HCT116 (cell line): ENCODE results near the gene SLC17A8. TPM values are rescaled to one million over a fixed set of nuclear protein-coding genes. Genes with fewer than 3 reads are reported as not detected.

Experiments
- ATAC-seq: fragments of 200-7000 bp; cut with Tn5 transposase; 2 replicates; pipeline ENCODE4 v1.9.1; 2020; ENCODE audit warnings: mild to moderate bottlenecking, moderate library complexity
- BruUV-seq: library from RNA; stranded (reverse); fragments of 400-500 nt; replicated peaks from 2 replicates; lab custom pipeline; 2021; lab: Mats Ljungman, UMichigan
- CTCF ChIA-PET: fragments of 300-600 bp; sonication (Branson Sonifier 250); formaldehyde crosslinking; loops from one replicate; lab custom pipeline; 2021; ENCODE audit warnings: antibody characterized with exemption; lab: Charles Lee
- POLR2A ChIA-PET: fragments of 300-600, 350-600 bp; sonication (Branson Sonifier 250); formaldehyde crosslinking; loops from one replicate; lab custom pipeline; 2021; ENCODE audit warnings: antibody characterized with exemption; lab: Charles Lee
- RAD21 ChIA-PET, 2 experiments: fragments of 300-600 bp; sonication (Branson Sonifier 250); formaldehyde crosslinking; loops; one replicate each; lab custom pipeline; 2023; ENCODE audit warnings: low total read pairs in 2 of 2; ENCODE audit not compliant: uncharacterized antibody in 2 of 2, unreplicated experiment in 2 of 2, low non-redundant PET in 1 of 2; lab: Charles Lee
- DNase-seq: peaks from one replicate; pipeline ENCODE4 v3.0.0-alpha.2; 2010; ENCODE audit warnings: low read depth, low spot score
- H2AFZ ChIP-seq: fragments of 200-600 bp; shearing (Covaris generic), sonication (generic); 2 replicates; pipeline ENCODE4 v1.6.1; 2017; ENCODE audit warnings: low read depth, mixed run types, mixed read lengths, antibody characterized with exemption, low read length; ENCODE audit not compliant: poor library complexity, severe bottlenecking
- H3K27ac ChIP-seq: 2 replicates; pipeline ENCODE4 v1.5.1; 2012; ENCODE audit warnings: low read depth, low read length
- H3K27me3 ChIP-seq: fragments of 200-600 bp; sonication (generic); 2 replicates; pipeline ENCODE4 v1.6.1; 2016; ENCODE audit warnings: mixed run types, low read length, mixed read lengths; ENCODE audit not compliant: insufficient read depth
- H3K36me3 ChIP-seq, 2 experiments: fragments of 200-500 bp in 1 of 2; fragments of 200-600 bp in 1 of 2; sonication (Bioruptor generic) in 1 of 2; sonication (generic) in 1 of 2; 2 replicates each; pipeline versions ENCODE4 v1.5.1 to v1.6.1; 2014 to 2016; ENCODE audit warnings: low read length in 2 of 2, inconsistent platforms in 1 of 2, mixed read lengths in 1 of 2, mixed run types in 1 of 2; ENCODE audit not compliant: insufficient read depth in 2 of 2, control insufficient read depth in 1 of 2
- H3K4me1 ChIP-seq, 2 experiments: fragments of 200-600 bp in 1 of 2; sonication (generic) in 1 of 2; 2 replicates each; pipeline versions ENCODE4 v1.5.1 to v1.6.1; 2012 to 2017; ENCODE audit warnings: low read length in 2 of 2, inconsistent platforms in 1 of 2, mild to moderate bottlenecking in 1 of 2, mixed read lengths in 1 of 2, mixed run types in 1 of 2, moderate library complexity in 1 of 2; ENCODE audit not compliant: insufficient read depth in 2 of 2, control insufficient read depth in 1 of 2
- H3K4me2 ChIP-seq: fragments of 200-600 bp; sonication (generic); 2 replicates; pipeline ENCODE4 v1.6.1; 2017; ENCODE audit warnings: mixed run types, low read length, mixed read lengths
- H3K4me3 ChIP-seq, 2 experiments: fragments of 200-600 bp in 1 of 2; sonication (generic) in 1 of 2; replicated peaks in 1 of 2; 2 replicates each; pipeline ENCODE4 v1.5.1; 2011 to 2016; ENCODE audit warnings: low read length in 2 of 2, control low read depth in 1 of 2, low read depth in 1 of 2, mild to moderate bottlenecking in 1 of 2, mixed read lengths in 1 of 2, mixed run types in 1 of 2
- H3K79me2 ChIP-seq: fragments of 200-600 bp; sonication (generic); 2 replicates; pipeline ENCODE4 v1.6.1; 2017; ENCODE audit warnings: mild to moderate bottlenecking, mixed run types, low read length, moderate library complexity, mixed read lengths; ENCODE audit not compliant: insufficient read depth
- H3K9ac ChIP-seq: fragments of 200-600 bp; sonication (generic); 2 replicates; pipeline ENCODE4 v1.6.1; 2016; ENCODE audit warnings: low read length, mixed read lengths
- H3K9me2 ChIP-seq: fragments of 200-600 bp; sonication (generic), shearing (Covaris generic); 2 replicates; pipeline ENCODE4 v1.6.1; 2017; ENCODE audit warnings: mixed run types, mild to moderate bottlenecking, moderate library complexity; ENCODE audit not compliant: insufficient read depth
- H3K9me3 ChIP-seq, 2 experiments: fragments of 200-500 bp in 1 of 2; fragments of 200-600 bp in 1 of 2; sonication (Bioruptor generic) in 1 of 2; sonication (generic) in 1 of 2; 2 replicates each; pipeline ENCODE4 v1.6.1; 2014 to 2017; ENCODE audit warnings: low read length in 2 of 2, mixed read lengths in 2 of 2, inconsistent platforms in 1 of 2, low read depth in 1 of 2, mild to moderate bottlenecking in 1 of 2, mixed run types in 1 of 2, moderate library complexity in 1 of 2; ENCODE audit not compliant: control insufficient read depth in 1 of 2, insufficient read depth in 1 of 2
- H4K20me1 ChIP-seq: fragments of 200-600 bp; sonication (generic), shearing (Covaris generic); 2 replicates; pipeline ENCODE4 v1.6.1; 2017; ENCODE audit warnings: mixed run types, mild to moderate bottlenecking, moderate library complexity; ENCODE audit not compliant: insufficient read depth
- CEBPB ChIP-seq: IDR thresholded peaks from 2 replicates; pipeline ENCODE4 v1.6.1; 2012; ENCODE audit warnings: low read depth
- EGR1 ChIP-seq: IDR thresholded peaks from 2 replicates; pipeline ENCODE4 v1.6.1; 2012; ENCODE audit warnings: low read depth
- ELF1 ChIP-seq: IDR thresholded peaks from 2 replicates; pipeline ENCODE4 v1.6.1; 2012; ENCODE audit warnings: low read depth, borderline replicate concordance
- EZH2 ChIP-seq: fragments of 200-600 bp; sonication (generic); IDR thresholded peaks from 2 replicates; pipeline ENCODE4 v1.6.1; 2017; ENCODE audit warnings: antibody characterized with exemption, mixed run types
- EZH2phosphoT487 ChIP-seq: fragments of 200-600 bp; IDR thresholded peaks from 2 replicates; pipeline ENCODE4 v1.6.1; 2018; ENCODE audit warnings: antibody characterized with exemption, borderline replicate concordance
- FOSL1 ChIP-seq: IDR thresholded peaks from 2 replicates; pipeline ENCODE4 v1.6.1; 2012; ENCODE audit warnings: low read depth
- POLR2A ChIP-seq: IDR thresholded peaks from 2 replicates; pipeline ENCODE4 v1.7.0; 2011; ENCODE audit warnings: borderline replicate concordance; ENCODE audit not compliant: insufficient read depth, insufficient read length; ENCODE audit errors: extremely low read depth
- POLR2AphosphoS5 ChIP-seq: IDR thresholded peaks from 2 replicates; pipeline ENCODE4 v1.6.1; 2011; ENCODE audit warnings: mild to moderate bottlenecking, low read depth, low read length, moderate library complexity
- RAD21 ChIP-seq: IDR thresholded peaks from 2 replicates; pipeline ENCODE4 v1.6.1; 2012; ENCODE audit warnings: low read depth, mild to moderate bottlenecking
- SIN3A ChIP-seq: IDR thresholded peaks from 2 replicates; pipeline ENCODE4 v1.6.1; 2012; ENCODE audit warnings: low read depth
- SP1 ChIP-seq: IDR thresholded peaks from 2 replicates; pipeline ENCODE4 v1.6.1; 2012; ENCODE audit warnings: low read depth
- TCF7L2 ChIP-seq: IDR thresholded peaks from 2 replicates; pipeline ENCODE4 v1.7.0; 2011; ENCODE audit warnings: borderline replicate concordance, inconsistent platforms; ENCODE audit not compliant: insufficient read depth, insufficient read length; ENCODE audit errors: extremely low read depth
- YY1 ChIP-seq: IDR thresholded peaks from 2 replicates; pipeline ENCODE4 v1.6.1; 2011; ENCODE audit warnings: low read length, low read depth, moderate library complexity, mild to moderate bottlenecking; ENCODE audit not compliant: insufficient replicate concordance; ENCODE audit errors: extremely low read depth
- ZFX ChIP-seq: fragments of 450-650 bp; IDR thresholded peaks from 2 replicates; pipeline ENCODE4 v1.6.1; 2017
- intact Hi-C: fragments of 100-400 bp; cut with micrococcal nuclease; formaldehyde crosslinking; loops from 2 replicates; pipeline ENCODE4 v1.10.0; 2022
- total RNA-seq: library from RNA; stranded (reverse); gene quantifications from one replicate; pipeline ENCODE4 v1.2.1, GENCODE V29; 2021; ENCODE audit not compliant: unreplicated experiment
- TF ChIP-seq, protein P1 (sequence below): IDR thresholded peaks from 2 replicates; pipeline ENCODE4 v1.6.1; 2011; ENCODE audit warnings: mild to moderate bottlenecking, low read length, moderate library complexity; ENCODE audit not compliant: insufficient replicate concordance; ENCODE audit errors: extremely low read depth
- TF ChIP-seq, protein P2 (sequence below): IDR thresholded peaks from 2 replicates; pipeline ENCODE4 v1.6.1; 2012; ENCODE audit warnings: low read depth

Gene SLC17A8
- total RNA-seq, 1 experiment from 2014 or later: not detected

DNA sequence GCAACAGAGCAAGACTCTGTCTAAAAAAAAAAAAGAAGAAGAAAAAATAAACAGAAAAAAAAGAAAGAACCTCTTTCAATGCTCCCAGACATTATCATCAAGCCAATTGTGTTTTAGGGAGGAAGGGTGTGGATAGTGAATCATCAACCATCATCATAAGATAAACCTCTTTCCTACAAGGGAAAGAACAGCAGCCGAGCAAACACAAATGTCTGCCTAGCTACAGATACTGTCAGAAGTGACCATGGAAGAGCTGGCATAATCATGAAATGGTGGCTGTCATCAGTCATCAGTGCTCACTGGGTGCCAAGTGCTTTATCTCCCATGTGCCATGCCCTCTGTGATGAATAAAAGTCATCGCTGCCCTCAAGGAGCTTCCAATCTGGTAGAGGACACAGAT lies 46.6 kb downstream of the SLC17A8 start:
- Histone ChIP-seq H3K4me3 (no peak overlapping the region), H3K36me3 (no peaks in the 10 kb centered on the region), H3K4me2 (no peak overlapping the region), H4K20me1 (no peaks in the 10 kb centered on the region), H3K79me2 (no peaks in the 10 kb centered on the region), H3K9me3 (no peaks in the 10 kb centered on the region), H2AFZ (no peak overlapping the region), H3K27ac (no peak overlapping the region), H3K9ac (no peak overlapping the region), H3K9me2 (no peaks in the 10 kb centered on the region), H3K27me3 (no peaks in the 10 kb centered on the region), H3K4me1 (peaks cover 3 to 5% of the 10 kb centered on the region in 2 experiments; a peak in 3 of 4 replicates)
- no TSS peak for BruUV-seq
- CTCF ChIA-PET: no interaction called here
- TF ChIP-seq SIN3A (no peak), ZFX (no peak), EZH2 (no peak), CEBPB (no peak), YY1 (no peak), RAD21 (no peak), EZH2phosphoT487 (no peak), POLR2A (no peak), ELF1 (no peak), FOSL1 (no peak), POLR2AphosphoS5 (no peak), TCF7L2 (no peak), SP1 (no peak), EGR1 (no peak)
- TF ChIP-seq, protein P1, sequence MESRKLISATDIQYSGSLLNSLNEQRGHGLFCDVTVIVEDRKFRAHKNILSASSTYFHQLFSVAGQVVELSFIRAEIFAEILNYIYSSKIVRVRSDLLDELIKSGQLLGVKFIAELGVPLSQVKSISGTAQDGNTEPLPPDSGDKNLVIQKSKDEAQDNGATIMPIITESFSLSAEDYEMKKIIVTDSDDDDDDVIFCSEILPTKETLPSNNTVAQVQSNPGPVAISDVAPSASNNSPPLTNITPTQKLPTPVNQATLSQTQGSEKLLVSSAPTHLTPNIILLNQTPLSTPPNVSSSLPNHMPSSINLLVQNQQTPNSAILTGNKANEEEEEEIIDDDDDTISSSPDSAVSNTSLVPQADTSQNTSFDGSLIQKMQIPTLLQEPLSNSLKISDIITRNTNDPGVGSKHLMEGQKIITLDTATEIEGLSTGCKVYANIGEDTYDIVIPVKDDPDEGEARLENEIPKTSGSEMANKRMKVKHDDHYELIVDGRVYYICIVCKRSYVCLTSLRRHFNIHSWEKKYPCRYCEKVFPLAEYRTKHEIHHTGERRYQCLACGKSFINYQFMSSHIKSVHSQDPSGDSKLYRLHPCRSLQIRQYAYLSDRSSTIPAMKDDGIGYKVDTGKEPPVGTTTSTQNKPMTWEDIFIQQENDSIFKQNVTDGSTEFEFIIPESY: no peak
- TF ChIP-seq, protein P2, sequence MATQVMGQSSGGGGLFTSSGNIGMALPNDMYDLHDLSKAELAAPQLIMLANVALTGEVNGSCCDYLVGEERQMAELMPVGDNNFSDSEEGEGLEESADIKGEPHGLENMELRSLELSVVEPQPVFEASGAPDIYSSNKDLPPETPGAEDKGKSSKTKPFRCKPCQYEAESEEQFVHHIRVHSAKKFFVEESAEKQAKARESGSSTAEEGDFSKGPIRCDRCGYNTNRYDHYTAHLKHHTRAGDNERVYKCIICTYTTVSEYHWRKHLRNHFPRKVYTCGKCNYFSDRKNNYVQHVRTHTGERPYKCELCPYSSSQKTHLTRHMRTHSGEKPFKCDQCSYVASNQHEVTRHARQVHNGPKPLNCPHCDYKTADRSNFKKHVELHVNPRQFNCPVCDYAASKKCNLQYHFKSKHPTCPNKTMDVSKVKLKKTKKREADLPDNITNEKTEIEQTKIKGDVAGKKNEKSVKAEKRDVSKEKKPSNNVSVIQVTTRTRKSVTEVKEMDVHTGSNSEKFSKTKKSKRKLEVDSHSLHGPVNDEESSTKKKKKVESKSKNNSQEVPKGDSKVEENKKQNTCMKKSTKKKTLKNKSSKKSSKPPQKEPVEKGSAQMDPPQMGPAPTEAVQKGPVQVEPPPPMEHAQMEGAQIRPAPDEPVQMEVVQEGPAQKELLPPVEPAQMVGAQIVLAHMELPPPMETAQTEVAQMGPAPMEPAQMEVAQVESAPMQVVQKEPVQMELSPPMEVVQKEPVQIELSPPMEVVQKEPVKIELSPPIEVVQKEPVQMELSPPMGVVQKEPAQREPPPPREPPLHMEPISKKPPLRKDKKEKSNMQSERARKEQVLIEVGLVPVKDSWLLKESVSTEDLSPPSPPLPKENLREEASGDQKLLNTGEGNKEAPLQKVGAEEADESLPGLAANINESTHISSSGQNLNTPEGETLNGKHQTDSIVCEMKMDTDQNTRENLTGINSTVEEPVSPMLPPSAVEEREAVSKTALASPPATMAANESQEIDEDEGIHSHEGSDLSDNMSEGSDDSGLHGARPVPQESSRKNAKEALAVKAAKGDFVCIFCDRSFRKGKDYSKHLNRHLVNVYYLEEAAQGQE: no peak
- RAD21 ChIA-PET: interaction anchor here in 1 of 2 experiments (0.7 kb wide), 1 partner anchor 1319 kb away, joined by 3 read pairs; no protein-coding TSS in a partner anchor
- ATAC-seq: no peak
- intact Hi-C loops: loop anchor here (10.0 kb wide), 2 partner anchors 169 to 289 kb away; no protein-coding TSS in a partner anchor
- DNase-seq: no peak
- POLR2A ChIA-PET: no interaction called here
